Natural killer cell (primary cell): Measurements from ENCODE around the gene ADGRF3. TPM values are rescaled to one million over a fixed set of nuclear protein-coding genes. Genes with fewer than 3 reads are reported as not detected.
"Not testable (repeated sequence)": the region's sequence is repeated elsewhere in the genome, so short reads cannot be mapped to it uniquely, and the experiment has no call there.

Experiments
- ATAC-seq, 3 donors: fragments of 150-1000 bp in 2 of 3; fragments of 200-7000 bp in 1 of 3; cut with Tn5 transposase; 1 replicate in 1 of 3; 2 replicates in 2 of 3; pipeline ENCODE4 v1.10.0; 2021; ENCODE audit warnings: mild to moderate bottlenecking in 2 of 3, moderate library complexity in 2 of 3
- DNase-seq, 2 donors: peaks; one replicate each; pipeline versions ENCODE4 v3.0.0 to v3.0.0-alpha.2; 2013 to 2021; ENCODE audit warnings: mixed read lengths in 1 of 2
- H3K27ac ChIP-seq: one replicate; pipeline ENCODE4 v1.5.1; 2013; ENCODE audit warnings: mild to moderate bottlenecking, low read length
- H3K27me3 ChIP-seq: one replicate; pipeline ENCODE4 v1.6.1; 2013; ENCODE audit warnings: low read length; ENCODE audit not compliant: control insufficient read depth, insufficient read depth
- H3K36me3 ChIP-seq: one replicate; pipeline ENCODE4 v1.6.1; 2013; ENCODE audit warnings: low read length; ENCODE audit not compliant: control insufficient read depth, insufficient read depth
- H3K4me1 ChIP-seq: one replicate; pipeline ENCODE4 v1.6.1; 2013; ENCODE audit warnings: low read length; ENCODE audit not compliant: control insufficient read depth, insufficient read depth
- H3K4me3 ChIP-seq: one replicate; pipeline ENCODE4 v1.5.1; 2013; ENCODE audit warnings: low read length
- H3K9me3 ChIP-seq: one replicate; pipeline ENCODE4 v1.6.1; 2013; ENCODE audit warnings: low read length; ENCODE audit not compliant: control insufficient read depth, insufficient read depth
- H3K27ac Mint-ChIP-seq, 2 donors: one replicate each; pipeline ENCODE4 v1.8.0; 2022; ENCODE audit warnings: mild to moderate bottlenecking in 2 of 2, mixed read lengths in 2 of 2, moderate library complexity in 1 of 2
- H3K27me3 Mint-ChIP-seq, 2 donors: one replicate each; pipeline ENCODE4 v1.8.0; 2022; ENCODE audit warnings: low read depth in 2 of 2, mixed read lengths in 2 of 2
- H3K36me3 Mint-ChIP-seq: one replicate; pipeline ENCODE4 v1.8.0; 2022; ENCODE audit warnings: mixed read lengths
- H3K4me1 Mint-ChIP-seq, 2 donors: one replicate each; pipeline ENCODE4 v1.8.0; 2022; ENCODE audit warnings: mixed read lengths in 2 of 2
- H3K4me3 Mint-ChIP-seq: one replicate; pipeline ENCODE4 v1.8.0; 2022; ENCODE audit warnings: mild to moderate bottlenecking, moderate library complexity, mixed read lengths
- H3K9me3 Mint-ChIP-seq, 2 donors: one replicate each; pipeline ENCODE4 v1.8.0; 2022; ENCODE audit warnings: mixed read lengths in 2 of 2
- CTCF ChIP-seq: fragments of 200-600 bp; IDR thresholded peaks from one replicate; pipeline ENCODE4 v1.8.0; 2022; ENCODE audit warnings: antibody characterized with exemption
- WGBS: methylation state at CpG from one replicate; pipeline ENCODE4 v1.1.7; 2013; ENCODE audit warnings: missing lambda C conversion rate; ENCODE audit not compliant: insufficient coverage; 5-methylcytosine and 5-hydroxymethylcytosine counted together
- intact Hi-C: fragments of 100-400 bp; cut with micrococcal nuclease; formaldehyde crosslinking; loops from one replicate; pipeline ENCODE4 v1.14.2; 2022
- total RNA-seq, 4 donors: library from RNA; stranded (reverse); fragments of 120-200 nt in 1 of 4; gene quantifications; one replicate each; pipeline versions ENCODE4 v1.2.3 to v1.2.4, GENCODE V29; 2013 to 2022

Gene ADGRF3
- total RNA-seq, 3 donors from 2014 or later (not counting 1 experiment from before 2014, with no cell fraction given): 0.97 to 2.1 (median 2.1) TPM

DNA sequence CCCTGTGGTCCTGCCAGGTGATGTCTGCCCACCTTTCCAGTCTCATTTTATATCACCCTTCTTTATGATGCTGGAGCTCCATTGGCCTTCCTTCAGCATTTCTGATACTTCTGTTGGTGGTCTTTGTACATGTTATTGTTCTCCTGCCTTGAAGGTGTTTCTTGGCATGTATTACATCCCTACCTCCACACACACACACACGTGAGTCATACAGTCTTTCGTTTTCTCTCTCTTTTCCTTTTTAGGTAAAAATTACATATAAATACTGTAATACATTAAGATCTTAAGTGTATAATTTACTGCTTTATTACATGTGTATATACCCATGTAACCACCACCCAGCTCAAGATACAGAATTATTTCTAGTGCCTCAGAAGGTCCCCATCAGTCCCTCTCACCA is 10.2 kb upstream of the ADGRF3 start:
- intact Hi-C loops: no loop called here
- Mint-ChIP-seq H3K4me1 (peaks cover 43 to 59% of the 10 kb centered on the region in 2 donors), H3K27me3 (no peaks in the 10 kb centered on the region), H3K27ac (no peak overlapping the region), H3K9me3 (no peaks in the 10 kb centered on the region), H3K36me3 (no peaks in the 10 kb centered on the region), H3K4me3 (no peak overlapping the region)
- Histone ChIP-seq H3K9me3 (no peaks in the 10 kb centered on the region), H3K4me3 (no peak overlapping the region), H3K27ac (no peak overlapping the region), H3K4me1 (no peaks in the 10 kb centered on the region), H3K36me3 (no peaks in the 10 kb centered on the region), H3K27me3 (no peaks in the 10 kb centered on the region)
- DNase-seq (no peak), ATAC-seq (no peak)
- no CpG with 5 or more reads among the region's 2 CpGs for WGBS
- TF ChIP-seq CTCF: no peak

DNA sequence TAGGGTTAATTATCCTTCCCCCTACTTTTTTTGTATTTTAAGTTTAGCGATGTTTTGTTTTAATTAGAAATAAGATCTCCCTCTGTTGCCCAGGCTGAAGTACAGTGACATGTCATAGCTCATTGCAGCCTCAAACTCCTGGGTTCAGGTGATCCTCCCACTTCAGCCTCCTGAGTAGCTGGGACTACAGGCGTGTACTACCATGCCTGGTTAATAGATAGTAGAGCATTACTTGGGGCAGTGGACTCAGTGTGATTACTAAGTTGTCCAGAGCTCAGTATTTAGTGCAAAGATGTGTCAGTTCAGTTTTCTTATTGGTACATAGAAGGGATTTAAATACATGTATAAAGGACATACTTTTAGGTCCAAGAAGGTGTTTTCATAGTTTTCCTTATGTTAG is 9.5 kb upstream of the ADGRF3 start:
- intact Hi-C loops: no loop called here
- no peaks in the 10 kb centered on the region for H3K9me3 Mint-ChIP-seq
- no peaks in the 10 kb centered on the region for H3K27me3 Mint-ChIP-seq
- no peak overlapping the region for H3K4me3 Mint-ChIP-seq
- TF ChIP-seq CTCF: no peak
- WGBS: 88% methylated on average over 1 of the region's 2 CpGs
- peaks cover 43 to 64% of the 10 kb centered on the region in 2 donors for H3K4me1 Mint-ChIP-seq
- no peak for ATAC-seq
- Histone ChIP-seq H3K4me1 (no peaks in the 10 kb centered on the region), H3K9me3 (no peaks in the 10 kb centered on the region), H3K4me3 (no peak overlapping the region), H3K36me3 (no peaks in the 10 kb centered on the region), H3K27me3 (no peaks in the 10 kb centered on the region), H3K27ac (no peak overlapping the region)
- H3K36me3 Mint-ChIP-seq: no peaks in the 10 kb centered on the region
- no peak for DNase-seq
- no peak overlapping the region for H3K27ac Mint-ChIP-seq

DNA sequence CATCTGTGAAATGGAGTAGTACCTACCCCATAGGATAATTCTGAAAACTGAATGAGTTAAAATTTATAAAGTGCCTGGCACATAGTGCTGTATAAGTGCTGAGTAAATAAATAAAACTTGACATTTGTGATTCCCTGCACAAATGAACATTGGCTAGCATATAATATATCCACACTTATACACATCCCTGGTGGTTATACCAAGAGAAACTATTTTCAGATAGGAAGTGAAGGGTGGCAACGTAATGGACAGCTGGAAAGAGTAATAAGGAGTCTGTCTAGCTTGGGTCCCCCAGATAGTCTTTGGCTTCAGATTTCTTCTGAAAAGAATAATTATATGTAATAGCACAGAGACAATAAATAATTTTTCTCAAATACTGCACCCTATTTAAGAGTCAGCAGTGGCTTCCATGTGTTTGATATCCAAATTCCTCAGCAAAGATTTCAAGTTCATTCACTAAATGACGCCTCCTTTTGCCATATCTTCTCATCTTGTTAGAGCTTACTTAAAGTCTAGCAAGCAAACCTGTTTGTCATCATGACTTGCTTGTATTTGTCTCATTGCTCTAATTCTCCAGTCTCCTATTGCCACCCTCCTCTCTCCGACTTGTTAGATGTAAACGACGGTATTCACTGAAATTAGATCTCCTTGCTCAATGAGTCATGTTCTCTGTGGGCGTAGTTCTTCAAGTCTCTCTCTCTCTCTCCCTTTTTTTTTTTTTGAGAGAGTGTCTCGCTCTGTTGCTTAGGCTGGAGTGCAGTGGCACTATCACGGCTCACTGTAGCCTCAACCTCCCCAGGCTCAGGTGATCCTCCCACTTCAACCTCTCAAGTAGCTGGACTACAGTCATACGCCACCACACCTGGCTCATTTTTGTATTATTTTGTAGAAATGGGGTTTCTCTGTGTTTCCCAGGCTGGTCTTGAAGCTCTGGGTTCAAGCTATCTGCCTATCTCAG is 8.7 kb upstream of the ADGRF3 start:
- intact Hi-C loops: no loop called here
- Histone ChIP-seq H3K4me3 (no peak overlapping the region), H3K27me3 (no peaks in the 10 kb centered on the region), H3K27ac (no peak overlapping the region), H3K9me3 (no peaks in the 10 kb centered on the region), H3K36me3 (no peaks in the 10 kb centered on the region), H3K4me1 (no peaks in the 10 kb centered on the region)
- WGBS: 92% methylated on average over 9 of the region's 9 CpGs
- H3K27ac Mint-ChIP-seq: no peak overlapping the region
- no peaks in the 10 kb centered on the region for H3K36me3 Mint-ChIP-seq
- H3K27me3 Mint-ChIP-seq: no peaks in the 10 kb centered on the region
- ATAC-seq (no peak), DNase-seq (no peak)
- TF ChIP-seq CTCF: no peak
- no peaks in the 10 kb centered on the region for H3K9me3 Mint-ChIP-seq
- peaks cover 39 to 58% of the 10 kb centered on the region in 2 donors for H3K4me1 Mint-ChIP-seq
- H3K4me3 Mint-ChIP-seq: no peak overlapping the region

DNA sequence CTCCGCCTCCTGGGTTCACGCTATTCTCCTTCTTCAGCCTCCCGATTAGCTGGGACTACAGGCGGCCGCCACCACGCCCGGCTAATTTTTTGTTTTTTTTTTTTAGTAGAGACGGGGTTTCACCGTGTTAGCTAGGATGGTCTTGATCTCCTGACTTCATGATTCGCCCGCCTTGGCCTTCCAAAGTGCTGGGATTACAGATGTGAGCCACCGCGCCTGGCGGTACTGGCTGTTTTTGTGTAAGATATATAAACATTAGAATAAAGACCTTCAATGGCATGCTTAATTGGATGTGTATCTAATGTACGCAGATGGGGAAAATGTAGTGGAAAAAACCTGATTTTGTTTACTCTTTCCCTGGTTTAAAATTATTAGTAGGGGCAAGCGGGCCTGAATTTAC is 7.9 kb upstream of the ADGRF3 start:
- H3K27ac Mint-ChIP-seq, intact Hi-C loops, H3K4me3 Mint-ChIP-seq, H3K9me3 Mint-ChIP-seq, H3K36me3 Mint-ChIP-seq, H3K27me3 ChIP-seq, H3K27me3 Mint-ChIP-seq, ATAC-seq, H3K27ac ChIP-seq, H3K9me3 ChIP-seq, H3K36me3 ChIP-seq, DNase-seq, H3K4me3 ChIP-seq, H3K4me1 ChIP-seq: not testable (repeated sequence)
- peaks cover 30 to 49% of the 10 kb centered on the region in 2 donors for H3K4me1 Mint-ChIP-seq
- 98% methylated on average over 13 of the region's 16 CpGs for WGBS
